Skeletal muscle cell (primary cell): Measurements from ENCODE around the gene DVL3.
A peak's percentile ranks its signal among the peaks of the same experiment; 100 is the strongest.
"Not testable (repeated sequence)": the region's sequence is repeated elsewhere in the genome, so short reads cannot be mapped to it uniquely, and the experiment has no call there.

Experiments used
- DNase-seq: peaks from one replicate; pipeline ENCODE4 v3.0.0-alpha.2; 2010; ENCODE audit warnings: low read depth
- H3K4me3 ChIP-seq: 2 replicates; pipeline ENCODE4 v1.5.1; 2011; ENCODE audit warnings: low read depth, mild to moderate bottlenecking, control low read depth, low read length, moderate library complexity

Gene DVL3

GRCh38 chr3:184149770-184150169 is 5.4 kb upstream of the DVL3 start:
- not testable (repeated sequence) for H3K4me3 ChIP-seq, DNase-seq

GRCh38 chr3:184155644-184156521 is 706 bp downstream of the DVL3 start:
- DNase-seq, result no peak
- peak overlapping the region; percentile 98 for H3K4me3 ChIP-seq

- peak overlapping the region; percentile 98 for H3K4me3 ChIP-seq
- peak; percentile 36 for DNase-seq
Measured at GRCh38 chr3:184156522-184156955, 1.4 kb downstream of the DVL3 start.

- peak overlapping the region; percentile 98 for H3K4me3 ChIP-seq
Measured at GRCh38 chr3:184157206-184157605, 2.0 kb downstream of the DVL3 start.

GRCh38 chr3:184158404-184158803 is 3.2 kb downstream of the DVL3 start:
- H3K4me3 ChIP-seq, result no peak overlapping the region
- DNase-seq, result no peak

More at GRCh38 chr3:184157206-184157605, 2.0 kb downstream of the DVL3 start:
- no peak for DNase-seq

- DNase-seq, result no peak
- no peak overlapping the region for H3K4me3 ChIP-seq
Measured at GRCh38 chr3:184160456-184160855, 5.3 kb downstream of the DVL3 start.

GRCh38 chr3:184162571-184163070 is 7.4 kb downstream of the DVL3 start:
- not testable (repeated sequence) for H3K4me3 ChIP-seq, DNase-seq

- no peak overlapping the region for H3K4me3 ChIP-seq
- DNase-seq, result no peak
Measured at GRCh38 chr3:184164648-184165330, 9.6 kb downstream of the DVL3 start.

- no peak for DNase-seq
- H3K4me3 ChIP-seq, result no peak overlapping the region
Measured at GRCh38 chr3:184165543-184165942, 10.4 kb downstream of the DVL3 start.

GRCh38 chr3:184166671-184167070 is 11.5 kb downstream of the DVL3 start:
- no peak for DNase-seq
- H3K4me3 ChIP-seq, result no peak overlapping the region

GRCh38 chr3:184167786-184168185 is 12.6 kb downstream of the DVL3 start:
- no peak for DNase-seq
- no peak overlapping the region for H3K4me3 ChIP-seq

GRCh38 chr3:184168363-184169120 is 13.4 kb downstream of the DVL3 start:
- DNase-seq, result no peak
- H3K4me3 ChIP-seq, result no peak overlapping the region

GRCh38 chr3:184169896-184170875 is 15.0 kb downstream of the DVL3 start:
- H3K4me3 ChIP-seq, result no peak overlapping the region
- DNase-seq, result no peak

GRCh38 chr3:184171562-184171961 is 16.4 kb downstream of the DVL3 start:
- no peak overlapping the region for H3K4me3 ChIP-seq
- no peak for DNase-seq

GRCh38 chr3:184172681-184173373 is 17.6 kb downstream of the DVL3 start:
- no peak overlapping the region for H3K4me3 ChIP-seq
- peak; percentile 75 for DNase-seq

- H3K4me3 ChIP-seq, result no peak overlapping the region
- DNase-seq, result no peak
Measured at GRCh38 chr3:184173374-184173722, 18.2 kb downstream of the DVL3 start.

- no peak overlapping the region for H3K4me3 ChIP-seq
- no peak for DNase-seq
Measured at GRCh38 chr3:184174284-184174645, 19.1 kb downstream of the DVL3 start.
